Measurements from ENCODE around the gene POLD4. TPM values are rescaled to one million over a fixed set of nuclear protein-coding genes. Genes with fewer than 3 reads are reported as not detected.

The POLD4 gene
- total RNA-seq, 1 experiment from 2014 or later, result 15.2 TPM

DNA sequence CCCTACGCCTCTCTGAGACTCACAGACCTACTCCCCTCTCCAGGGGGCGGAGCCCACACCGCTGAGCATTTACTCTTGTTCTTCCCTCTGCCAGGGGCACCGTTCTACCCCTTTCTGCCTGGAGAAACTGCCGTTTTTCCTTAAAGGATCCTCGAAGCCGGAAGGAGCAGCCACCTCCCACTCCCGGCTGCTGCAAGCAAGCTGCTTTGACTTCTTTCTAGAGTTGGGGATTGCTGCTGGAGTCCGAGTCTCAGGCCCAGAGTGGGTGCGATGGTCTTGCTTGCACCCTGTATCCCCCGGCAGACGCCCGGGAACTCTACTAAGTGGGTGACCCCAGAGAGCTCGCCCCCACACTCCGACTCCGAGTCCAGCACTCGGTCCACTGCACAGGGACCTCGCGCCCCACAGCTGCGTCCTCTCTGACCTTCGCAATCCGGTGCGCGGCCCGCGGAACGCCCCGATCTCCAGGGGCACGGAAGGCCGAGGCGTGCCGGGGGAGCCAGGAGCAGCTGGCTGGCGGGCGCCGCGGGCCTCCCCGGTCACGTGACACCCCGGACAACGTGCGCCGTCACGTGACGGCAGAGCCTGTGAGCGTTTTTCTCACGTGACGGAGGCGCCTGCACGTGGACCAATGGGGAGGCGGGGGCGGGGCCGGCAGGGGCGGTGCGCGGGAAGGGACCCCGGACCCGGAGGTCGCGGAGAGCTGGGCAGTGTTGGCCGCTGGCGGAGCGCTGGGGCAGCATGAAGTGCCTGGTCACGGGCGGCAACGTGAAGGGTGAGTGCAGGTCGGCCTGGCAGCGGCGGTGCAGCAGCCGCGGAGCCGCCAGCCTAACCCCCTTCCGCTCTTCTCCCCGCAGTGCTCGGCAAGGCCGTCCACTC lies 38.2 kb upstream of the POLD4 start, which contains the start of gene RAD9A:
TSS of gene RAD9A (plus strand) at position 683 of the 879 bp plus-strand sequence. CDS start at position 742, 59 bp downstream.
- peak; percentile 93 for DNase-seq (ENCODE audit: low spot score)
- in situ Hi-C loops (cut with HindIII; ENCODE audit: low sequenced_read_pairs), result no loop called here

DNA sequence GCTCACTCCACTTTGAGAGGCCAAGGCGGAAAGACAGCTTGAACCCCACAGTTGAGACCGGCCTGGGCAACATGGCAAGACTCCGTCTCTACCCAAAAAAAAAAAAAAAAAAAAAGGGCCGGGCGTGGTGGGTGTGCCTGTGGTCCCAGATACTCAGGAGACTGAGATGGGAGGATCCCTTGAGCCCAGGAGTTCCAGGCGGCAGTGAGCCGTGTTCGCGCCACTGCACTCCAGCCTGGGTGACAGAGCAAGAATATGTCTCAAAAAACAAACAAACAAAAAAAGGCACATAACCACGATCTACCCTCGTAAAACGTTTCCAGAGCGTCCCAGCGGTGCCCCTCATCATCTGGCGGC lies 37.6 kb upstream of the POLD4 start:
- in situ Hi-C loops (cut with HindIII; ENCODE audit: low sequenced_read_pairs), result no loop called here

DNA sequence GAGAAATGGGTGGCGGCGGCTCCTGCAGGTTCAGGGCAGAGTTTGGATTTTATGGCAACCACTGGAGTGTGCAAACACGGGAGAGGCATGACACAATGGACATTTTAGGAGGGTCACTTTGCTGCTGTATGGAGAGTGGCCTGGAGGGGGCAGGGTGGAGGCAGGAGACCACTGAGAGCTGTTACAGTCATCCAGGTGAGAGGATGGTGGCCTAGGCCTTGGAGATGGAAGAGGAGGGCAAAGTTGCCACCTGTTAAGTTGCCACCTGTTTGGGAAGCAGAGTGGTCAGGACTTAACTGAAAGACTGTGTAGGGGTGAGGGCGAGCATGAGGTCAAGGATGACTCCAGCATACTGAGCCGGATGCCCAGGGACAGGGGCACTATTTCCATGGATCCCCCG lies 36.1 kb upstream of the POLD4 start:
- in situ Hi-C loops (cut with HindIII; ENCODE audit: low sequenced_read_pairs), result no loop called here
- DNase-seq (ENCODE audit: low spot score), result peak; percentile 53

More for the DNA sequence above, 37.6 kb upstream of the POLD4 start:
- DNase-seq (ENCODE audit: low spot score), result no peak

DNA sequence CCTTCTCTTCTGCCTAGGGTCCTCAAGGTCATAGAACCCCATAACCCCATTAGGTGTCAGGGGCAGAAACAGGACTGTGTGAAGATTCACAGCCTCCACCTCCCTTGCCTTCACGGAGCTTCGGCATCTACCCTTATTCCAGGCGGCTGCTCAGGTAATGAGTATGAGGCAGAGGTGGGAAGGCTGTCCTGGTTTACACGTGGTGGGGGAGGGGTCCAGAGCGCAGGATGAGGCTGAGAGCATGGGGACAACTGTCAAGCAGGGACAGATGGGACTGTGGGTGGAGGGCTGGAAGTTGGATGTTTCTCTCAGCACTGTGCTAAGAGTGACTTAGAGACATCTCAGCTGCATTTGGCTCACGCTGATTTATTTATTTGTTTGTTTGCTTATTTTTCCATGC lies 34.2 kb upstream of the POLD4 start:
- in situ Hi-C loops (cut with HindIII; ENCODE audit: low sequenced_read_pairs), result no loop called here

DNA sequence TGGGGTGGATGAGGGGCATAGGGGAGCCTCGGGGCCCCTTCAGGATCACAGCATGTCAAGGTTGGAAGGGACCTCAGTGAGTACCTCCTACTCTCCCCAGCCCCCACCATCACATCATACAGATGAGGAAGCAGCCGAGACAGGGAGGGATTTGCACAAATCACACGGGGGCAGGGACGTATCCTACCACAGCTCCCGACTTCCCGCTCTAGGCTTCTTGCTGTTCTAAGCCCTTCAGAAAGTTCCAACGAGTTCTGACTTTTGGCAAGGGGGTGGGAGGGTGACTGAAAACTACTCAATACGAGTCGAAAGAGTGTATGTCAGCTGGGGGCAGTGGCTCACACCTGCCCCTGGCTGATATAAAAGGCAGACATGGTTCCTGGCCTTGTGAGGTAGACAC lies 33.7 kb upstream of the POLD4 start:
- in situ Hi-C loops (cut with HindIII; ENCODE audit: low sequenced_read_pairs), result no loop called here
- DNase-seq (ENCODE audit: low spot score), result no peak

More for the DNA sequence above, 34.2 kb upstream of the POLD4 start:
- DNase-seq (ENCODE audit: low spot score), result no peak

DNA sequence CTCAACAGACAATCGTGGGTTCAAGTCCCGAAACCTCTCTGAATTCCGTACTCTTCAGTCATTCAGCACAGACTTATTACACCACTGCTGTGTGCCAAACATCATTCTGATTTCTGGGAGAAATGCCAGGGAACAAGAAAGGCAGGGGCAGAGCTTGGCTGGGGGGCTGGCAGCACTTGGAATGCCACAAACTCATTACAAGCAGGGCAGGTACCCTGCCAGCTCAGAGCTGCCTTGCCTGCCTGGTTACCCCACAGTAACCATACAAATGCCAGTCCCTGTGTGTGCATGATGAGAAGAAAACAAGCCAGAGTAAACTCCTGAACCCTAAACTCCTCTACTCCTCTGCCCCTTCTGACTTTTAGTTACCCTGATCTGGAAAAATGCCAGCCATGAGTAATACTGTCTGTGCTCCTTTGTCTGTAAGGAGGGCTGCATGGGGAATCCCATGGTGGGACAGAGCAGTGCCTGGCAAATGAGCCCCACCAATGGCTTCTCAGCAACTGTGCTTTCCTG lies 31.6 kb upstream of the POLD4 start:
- in situ Hi-C loops (cut with HindIII; ENCODE audit: low sequenced_read_pairs), result no loop called here

DNA sequence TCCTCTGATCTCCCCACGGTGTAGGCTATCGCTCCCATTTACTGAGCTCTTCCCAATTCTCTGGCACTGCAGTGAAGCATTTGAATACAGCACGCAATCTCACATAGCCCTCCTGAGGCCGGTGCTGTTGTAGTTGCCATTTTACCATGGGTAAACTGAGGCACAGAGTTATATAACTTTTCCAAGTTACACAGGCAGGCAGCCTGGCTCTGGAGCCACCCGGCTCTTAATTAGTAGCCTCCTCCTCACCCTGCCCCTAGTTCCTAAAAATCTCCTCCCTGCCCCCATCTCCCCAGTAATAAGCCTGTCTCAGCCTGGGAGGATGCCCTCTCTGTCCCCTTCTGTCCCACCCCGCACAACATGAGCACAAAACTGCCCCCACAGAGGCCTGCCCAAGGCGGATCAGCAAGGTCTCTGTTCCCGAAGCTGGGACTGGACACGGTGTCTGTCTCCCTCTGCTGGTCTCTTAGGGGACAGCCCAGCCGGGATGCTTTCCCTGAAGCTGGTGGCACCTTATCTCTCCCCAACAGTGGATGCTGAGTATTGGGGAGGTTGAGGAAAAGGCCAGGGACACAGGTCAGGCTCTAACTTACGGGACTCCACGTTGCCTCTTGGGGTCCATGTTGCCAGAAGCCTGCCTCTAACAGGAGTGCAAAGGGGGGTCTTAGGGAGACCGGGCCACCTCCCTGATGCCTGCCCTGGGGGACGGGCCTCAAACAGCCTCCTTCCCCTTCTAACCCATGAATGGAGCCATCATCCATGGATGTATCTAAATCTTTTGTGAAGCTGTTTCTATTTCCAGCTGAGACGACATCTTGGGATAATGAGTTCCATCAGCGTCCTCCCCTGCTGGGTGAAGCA lies 29.2 kb upstream of the POLD4 start:
- DNase-seq (ENCODE audit: low spot score), result peak; percentile 81
- in situ Hi-C loops (cut with HindIII; ENCODE audit: low sequenced_read_pairs), result no loop called here

More for the DNA sequence above, 31.6 kb upstream of the POLD4 start:
- no peak for DNase-seq (ENCODE audit: low spot score)

DNA sequence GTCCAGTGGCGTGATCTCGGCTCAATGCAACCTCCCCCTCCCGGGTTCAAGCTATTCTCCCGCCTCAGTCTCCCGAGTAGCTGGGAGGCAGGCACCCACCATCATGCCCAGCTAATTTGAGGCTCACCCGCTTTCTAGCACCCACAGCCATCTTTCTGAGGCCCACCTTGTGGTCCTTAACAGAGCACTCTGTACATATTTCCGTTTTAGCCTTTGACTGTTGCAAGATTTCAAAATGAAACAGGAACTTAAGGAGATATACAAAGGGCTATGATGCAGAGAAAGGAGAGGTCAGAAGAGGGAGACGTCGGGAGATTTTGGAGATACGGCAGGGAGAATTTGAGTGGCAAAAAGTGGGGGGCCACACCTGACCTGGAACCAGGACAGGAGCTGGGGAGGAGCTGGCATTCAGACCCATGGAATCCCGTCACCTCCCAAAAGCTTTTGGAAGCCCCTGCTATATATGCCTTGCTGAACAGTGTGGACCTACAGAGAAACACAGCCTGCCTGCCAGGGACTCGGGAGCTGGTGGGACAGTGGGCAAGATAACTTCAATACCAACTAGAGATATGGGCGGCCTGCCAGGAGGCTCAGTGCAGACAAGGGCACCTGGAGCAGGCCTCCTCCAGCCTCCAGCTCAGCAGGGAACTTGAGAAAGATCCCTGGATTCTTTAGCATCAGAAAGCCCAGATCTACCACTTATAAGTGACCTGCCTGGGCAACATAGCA lies 28.1 kb upstream of the POLD4 start:
- in situ Hi-C loops (cut with HindIII; ENCODE audit: low sequenced_read_pairs), result no loop called here
- no peak for DNase-seq (ENCODE audit: low spot score)

DNA sequence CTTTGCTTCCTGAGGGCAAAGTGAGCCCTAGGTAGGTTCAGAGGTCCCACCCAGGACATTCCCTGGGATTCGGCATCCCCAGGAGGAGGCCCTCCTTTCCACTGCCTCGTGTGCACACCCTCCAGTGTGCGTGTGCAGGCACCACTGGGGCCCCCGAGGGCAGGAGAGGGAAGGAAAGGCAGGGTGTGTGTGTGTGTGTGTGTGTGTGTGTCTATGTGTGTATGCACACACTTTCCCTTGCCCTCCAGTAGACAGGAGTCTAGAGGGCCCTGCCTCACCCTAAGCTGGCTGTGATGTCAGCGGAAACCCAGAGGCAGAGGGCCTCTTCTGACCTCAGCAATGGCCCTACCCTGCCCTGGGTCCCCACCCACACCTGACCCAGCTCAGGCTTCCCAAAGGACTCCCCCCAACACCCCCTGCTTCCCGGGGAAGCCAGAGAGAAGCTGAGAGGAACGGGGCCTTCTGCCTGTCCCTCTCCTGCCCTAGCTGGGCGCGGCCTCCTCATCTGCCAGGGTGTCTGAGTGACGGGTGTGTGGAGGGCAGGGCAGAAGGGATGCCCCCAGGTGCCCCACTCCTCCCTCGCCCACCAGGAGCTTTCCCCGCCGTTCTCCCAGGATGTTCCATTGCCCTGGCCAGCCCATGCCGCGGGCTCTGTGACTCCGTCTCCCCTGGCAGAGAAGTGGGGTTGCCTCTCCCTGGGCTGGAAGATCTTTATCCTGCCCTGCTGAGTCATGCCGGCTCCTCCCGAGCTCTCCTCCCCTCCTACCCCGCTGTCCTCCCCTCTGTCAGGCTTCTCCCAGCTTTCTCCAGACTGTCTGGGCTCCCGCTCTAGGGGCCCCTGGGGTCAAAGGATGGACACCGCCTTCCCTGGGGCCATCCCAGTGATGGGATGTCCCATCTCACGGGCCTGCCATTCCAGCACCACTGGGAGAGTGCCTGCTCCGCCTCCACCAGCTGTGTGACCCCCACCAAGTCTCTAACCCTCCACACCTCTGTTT lies 26.0 kb upstream of the POLD4 start:
- no peak for DNase-seq (ENCODE audit: low spot score)
- in situ Hi-C loops (cut with HindIII; ENCODE audit: low sequenced_read_pairs), result no loop called here

DNA sequence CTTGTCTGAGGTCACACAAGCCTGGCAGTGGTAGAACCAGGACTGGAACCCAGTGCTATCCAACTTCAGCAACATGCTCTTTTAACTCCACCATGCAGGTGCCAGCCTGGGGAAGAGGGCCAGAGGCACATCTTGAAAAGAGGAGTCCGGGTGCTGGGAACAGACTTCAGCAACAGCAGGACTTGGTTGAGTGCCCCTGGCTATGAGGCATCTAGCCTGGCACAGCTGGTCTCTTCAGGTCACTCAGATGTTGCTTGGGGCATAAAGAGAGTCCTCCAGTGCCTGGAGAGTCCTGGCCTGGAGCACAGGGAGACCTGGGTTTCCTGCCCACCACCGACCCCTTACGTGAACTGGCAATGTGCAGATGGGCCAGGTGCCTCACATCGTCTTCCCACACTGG lies 25.2 kb upstream of the POLD4 start:
- in situ Hi-C loops (cut with HindIII; ENCODE audit: low sequenced_read_pairs), result no loop called here
- no peak for DNase-seq (ENCODE audit: low spot score)

DNA sequence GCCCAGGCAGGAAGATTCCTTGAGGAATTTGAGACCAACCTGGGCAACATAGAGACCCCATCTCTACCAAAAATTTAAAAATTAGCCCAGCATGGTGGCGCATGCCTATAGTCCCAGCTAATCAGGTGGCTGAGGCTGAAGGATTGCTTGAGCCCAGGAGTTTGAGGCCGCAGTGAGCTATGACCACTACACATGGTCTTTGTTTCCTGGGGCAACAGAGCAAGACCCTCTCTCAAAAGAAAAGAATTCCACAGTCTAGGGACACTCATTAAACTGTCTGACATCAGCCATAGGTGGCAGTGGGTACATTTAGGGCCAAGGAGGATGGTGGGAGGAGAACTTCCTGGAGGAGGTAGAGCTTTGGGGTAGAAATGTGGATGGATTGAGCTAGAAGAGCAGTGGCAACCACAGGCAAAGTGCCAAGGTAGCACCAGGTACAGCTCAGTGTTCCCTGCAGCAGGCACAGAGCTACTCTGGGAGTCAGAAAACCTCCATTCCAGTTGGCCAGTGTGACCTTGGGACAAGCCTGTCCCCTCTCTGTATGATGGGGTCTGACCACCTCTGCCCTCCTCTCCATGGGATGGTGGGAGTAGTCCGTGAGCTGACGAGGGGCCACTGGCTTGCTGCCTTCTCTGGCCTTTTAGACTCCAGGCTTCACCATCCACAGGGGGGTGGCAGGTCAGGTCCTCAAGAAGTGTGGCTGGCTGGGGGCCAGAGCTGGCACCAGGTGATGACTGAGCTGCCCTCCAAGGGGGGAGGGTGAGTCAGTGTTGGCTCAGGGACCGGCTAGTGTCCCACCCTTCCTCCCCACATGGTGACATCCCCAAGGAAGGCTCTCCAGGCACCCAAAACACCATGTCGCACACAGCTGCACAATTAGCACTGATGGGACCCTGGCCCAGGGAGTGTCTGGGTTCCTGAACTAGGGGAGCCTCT lies 23.8 kb upstream of the POLD4 start:
- in situ Hi-C loops (cut with HindIII; ENCODE audit: low sequenced_read_pairs), result no loop called here
- DNase-seq (ENCODE audit: low spot score), result no peak

DNA sequence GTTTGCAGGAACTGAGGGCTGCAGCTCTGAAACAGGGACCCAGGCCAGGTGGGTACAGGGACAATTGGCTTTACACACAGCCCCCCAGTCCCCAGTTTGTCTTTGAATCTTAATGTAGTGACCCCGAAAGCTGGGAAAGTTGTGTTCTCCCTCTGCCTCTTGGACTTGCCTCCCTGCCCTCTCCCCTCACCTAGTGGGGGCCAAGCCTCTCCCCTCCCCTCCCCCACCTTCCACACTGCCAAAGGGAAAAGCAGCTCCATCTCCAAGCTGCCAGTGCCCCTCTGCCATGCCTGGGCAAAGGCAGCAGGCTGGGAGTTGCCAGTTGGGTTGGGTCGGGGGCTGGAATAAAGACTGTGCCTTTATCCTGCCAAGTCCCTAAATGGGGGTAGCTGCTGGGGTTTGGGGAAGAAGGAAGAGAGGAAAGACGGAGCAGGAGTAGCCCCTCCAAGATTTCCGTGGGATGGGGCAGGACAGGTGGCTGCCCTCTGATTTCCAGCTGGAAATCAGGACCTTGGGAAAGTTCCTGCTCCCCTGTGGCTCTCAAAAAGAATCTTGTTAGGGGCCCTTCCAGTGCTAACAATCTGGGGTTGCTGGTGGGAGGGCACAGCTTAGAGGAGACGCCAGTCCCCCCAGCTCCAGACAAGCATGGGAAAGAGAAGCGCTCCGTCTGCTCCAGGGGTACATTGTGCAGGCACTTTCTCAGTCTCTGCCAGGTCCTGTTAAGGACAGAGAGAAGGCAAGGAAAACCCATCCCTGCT lies 22.9 kb upstream of the POLD4 start:
- DNase-seq (ENCODE audit: low spot score), result no peak
- in situ Hi-C loops (cut with HindIII; ENCODE audit: low sequenced_read_pairs), result no loop called here

DNA sequence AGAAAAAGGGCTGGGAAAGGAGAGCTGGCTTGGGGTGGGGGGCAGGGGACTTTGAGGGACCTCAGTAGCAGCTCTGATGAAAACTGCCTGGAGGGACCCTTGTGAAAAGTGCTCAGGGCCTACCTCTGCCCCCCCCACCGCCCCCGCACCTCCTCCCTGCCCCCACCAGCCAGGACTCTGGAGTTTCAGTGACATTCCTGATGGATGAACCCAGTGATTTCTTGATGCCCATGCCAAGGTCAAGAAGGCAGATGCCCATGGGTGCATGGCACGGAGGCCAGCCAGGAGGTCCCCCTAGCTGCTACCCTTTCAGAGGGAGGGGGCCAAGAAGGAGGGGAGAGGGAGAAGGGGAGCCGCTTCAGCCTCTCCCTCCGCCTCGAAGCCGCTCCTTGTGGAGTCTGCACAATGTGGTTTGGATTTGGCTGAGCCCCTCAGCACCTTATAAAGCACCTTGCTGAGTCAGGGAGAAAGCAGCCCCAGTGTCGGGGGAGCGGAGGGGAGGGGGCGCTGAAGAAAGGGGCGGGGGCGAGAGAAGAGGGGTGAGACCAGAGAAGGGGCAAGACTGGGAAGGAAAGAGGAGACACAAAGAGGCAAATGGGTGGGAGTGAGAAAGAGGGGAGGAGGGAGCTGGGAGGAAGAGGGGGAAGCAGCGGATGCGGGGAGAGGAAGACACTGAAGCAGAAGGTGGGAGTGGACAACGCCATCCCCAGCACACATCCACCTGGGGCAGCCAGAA lies 22.1 kb upstream of the POLD4 start:
- no peak for DNase-seq (ENCODE audit: low spot score)
- in situ Hi-C loops (cut with HindIII; ENCODE audit: low sequenced_read_pairs), result no loop called here

DNA sequence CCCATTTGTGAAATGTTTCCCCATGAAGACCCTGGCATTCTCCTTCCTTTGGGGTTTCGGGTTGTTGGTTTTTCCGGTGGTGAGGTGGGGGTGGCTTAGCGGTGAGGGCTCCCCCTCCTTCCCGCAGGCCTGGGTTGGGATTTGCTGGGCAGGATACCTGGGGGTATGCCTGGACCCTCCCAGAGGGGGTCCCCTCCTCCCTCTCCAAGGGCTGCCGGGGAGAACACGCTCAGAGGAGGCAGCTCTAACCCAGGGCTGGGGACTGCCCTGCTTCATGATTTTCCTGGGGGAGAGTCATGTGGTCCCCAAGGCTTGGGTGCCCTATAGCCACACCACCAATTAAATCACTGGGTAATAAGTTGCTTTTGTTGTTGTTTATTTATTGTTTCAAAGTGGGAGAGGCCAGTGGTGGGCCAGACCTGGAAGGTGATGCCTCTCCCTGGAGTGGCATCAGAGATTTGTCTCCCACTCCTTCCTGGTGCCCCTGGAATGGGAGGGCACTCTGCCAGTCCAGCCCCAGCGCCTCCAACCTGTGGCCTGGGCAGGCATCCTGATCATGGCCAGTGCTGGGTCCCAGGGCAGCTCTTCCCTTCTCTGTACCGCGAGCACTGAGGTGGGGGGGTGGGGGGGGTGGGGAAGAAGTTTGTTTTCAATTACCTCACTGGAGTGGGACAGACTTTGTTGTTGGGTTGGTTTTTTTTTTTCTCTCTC lies 21.4 kb upstream of the POLD4 start:
- in situ Hi-C loops (cut with HindIII; ENCODE audit: low sequenced_read_pairs), result no loop called here
- no peak for DNase-seq (ENCODE audit: low spot score)

Measured in G401 (cell line).